ENCODE results near the gene PITHD1.

DNA sequence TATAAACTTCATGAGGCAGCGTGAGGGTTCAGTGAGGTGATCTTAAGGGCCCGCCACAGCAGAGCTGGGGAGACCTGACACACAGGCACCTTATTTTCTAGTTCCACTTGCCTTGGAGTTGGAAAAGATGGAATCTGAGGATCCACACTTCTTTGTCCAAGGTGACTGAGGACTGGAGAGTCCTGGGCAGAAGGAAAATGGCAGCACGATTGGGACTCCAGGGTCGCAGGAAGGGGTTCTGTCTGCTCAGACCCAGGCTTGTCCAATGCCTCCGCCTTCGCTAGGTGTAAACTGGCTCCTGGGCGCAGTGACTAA lies 21.0 kb downstream of the PITHD1 start:
- TF ChIP-seq, protein P1, sequence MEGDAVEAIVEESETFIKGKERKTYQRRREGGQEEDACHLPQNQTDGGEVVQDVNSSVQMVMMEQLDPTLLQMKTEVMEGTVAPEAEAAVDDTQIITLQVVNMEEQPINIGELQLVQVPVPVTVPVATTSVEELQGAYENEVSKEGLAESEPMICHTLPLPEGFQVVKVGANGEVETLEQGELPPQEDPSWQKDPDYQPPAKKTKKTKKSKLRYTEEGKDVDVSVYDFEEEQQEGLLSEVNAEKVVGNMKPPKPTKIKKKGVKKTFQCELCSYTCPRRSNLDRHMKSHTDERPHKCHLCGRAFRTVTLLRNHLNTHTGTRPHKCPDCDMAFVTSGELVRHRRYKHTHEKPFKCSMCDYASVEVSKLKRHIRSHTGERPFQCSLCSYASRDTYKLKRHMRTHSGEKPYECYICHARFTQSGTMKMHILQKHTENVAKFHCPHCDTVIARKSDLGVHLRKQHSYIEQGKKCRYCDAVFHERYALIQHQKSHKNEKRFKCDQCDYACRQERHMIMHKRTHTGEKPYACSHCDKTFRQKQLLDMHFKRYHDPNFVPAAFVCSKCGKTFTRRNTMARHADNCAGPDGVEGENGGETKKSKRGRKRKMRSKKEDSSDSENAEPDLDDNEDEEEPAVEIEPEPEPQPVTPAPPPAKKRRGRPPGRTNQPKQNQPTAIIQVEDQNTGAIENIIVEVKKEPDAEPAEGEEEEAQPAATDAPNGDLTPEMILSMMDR (IDR thresholded peaks at IDR 0.05), result no peak
- TF ChIP-seq POLR2AphosphoS5 (IDR thresholded peaks at IDR 0.05), result no peak
